CD4-positive, CD25-positive, alpha-beta regulatory T cell (primary cell): ENCODE results near the gene CTNNA1. TPM values are rescaled to one million over a fixed set of nuclear protein-coding genes. Genes with fewer than 3 reads are reported as not detected.
"Not testable (repeated sequence)": the region's sequence is repeated elsewhere in the genome, so short reads cannot be mapped to it uniquely, and the experiment has no call there.

ENCODE experiments used
- ATAC-seq, 2 donors: fragments of 150-1000 bp; cut with Tn5 transposase; one replicate each; pipeline ENCODE4 v1.10.0; 2021; ENCODE audit warnings: low read depth in 2 of 2, moderate number of reproducible peaks in 2 of 2, moderate library complexity in 1 of 2
- DNase-seq, 3 donors: peaks; one replicate each; pipeline versions ENCODE4 v3.0.0 to v3.0.0-alpha.2; 2012 to 2022; ENCODE audit warnings: mixed read lengths in 1 of 3
- H3K27ac ChIP-seq: one replicate; pipeline ENCODE4 v1.7.0; 2013; ENCODE audit warnings: mild to moderate bottlenecking, low read length; ENCODE audit not compliant: insufficient read depth, poor library complexity, severe bottlenecking
- H3K27me3 ChIP-seq: one replicate; pipeline ENCODE4 v1.7.0; 2013; ENCODE audit warnings: low read length; ENCODE audit not compliant: control insufficient read depth, insufficient read depth
- H3K36me3 ChIP-seq: one replicate; pipeline ENCODE4 v1.7.0; 2013; ENCODE audit warnings: mild to moderate bottlenecking, low read length, moderate library complexity; ENCODE audit not compliant: control insufficient read depth, insufficient read depth
- H3K4me1 ChIP-seq: 2 replicates; pipeline ENCODE4 v1.7.0; 2013; ENCODE audit warnings: mild to moderate bottlenecking, low read length; ENCODE audit not compliant: insufficient read depth, control insufficient read depth, poor library complexity, severe bottlenecking
- H3K4me3 ChIP-seq: one replicate; pipeline ENCODE4 v1.7.0; 2013; ENCODE audit warnings: low read depth, mild to moderate bottlenecking, low read length, moderate library complexity
- H3K9me3 ChIP-seq, 2 experiments: 1 replicate in 1 of 2; 2 replicates in 1 of 2; pipeline ENCODE4 v1.7.0; 2013; ENCODE audit warnings: low read length in 2 of 2, mild to moderate bottlenecking in 1 of 2, moderate library complexity in 1 of 2; ENCODE audit not compliant: control insufficient read depth in 2 of 2
- H3K27ac Mint-ChIP-seq, 3 donors: one replicate each; pipeline ENCODE4 v1.8.0; 2020 to 2022; ENCODE audit warnings: mild to moderate bottlenecking in 3 of 3, mixed read lengths in 3 of 3, moderate library complexity in 2 of 3
- H3K27me3 Mint-ChIP-seq: one replicate; pipeline ENCODE4 v1.8.0; 2022; ENCODE audit warnings: mild to moderate bottlenecking, mixed read lengths
- H3K36me3 Mint-ChIP-seq: one replicate; pipeline ENCODE4 v1.8.0; 2020; ENCODE audit warnings: mixed read lengths
- H3K4me1 Mint-ChIP-seq, 4 donors: one replicate each; pipeline ENCODE4 v1.8.0; 2020 to 2022; ENCODE audit warnings: mixed read lengths in 4 of 4, mild to moderate bottlenecking in 1 of 4
- H3K4me3 Mint-ChIP-seq, 4 donors: one replicate each; pipeline ENCODE4 v1.8.0; 2020 to 2022; ENCODE audit warnings: mild to moderate bottlenecking in 4 of 4, mixed read lengths in 4 of 4, moderate library complexity in 3 of 4
- H3K9me3 Mint-ChIP-seq, 7 donors: one replicate each; pipeline ENCODE4 v1.8.0; 2020 to 2022; ENCODE audit warnings: mixed read lengths in 7 of 7, mild to moderate bottlenecking in 3 of 7, moderate library complexity in 2 of 7
- polyA plus RNA-seq, 4 donors: library from polyadenylated mRNA; unstranded; fragments of 300-500 nt; fragmentation: Illumina TruSeq; gene quantifications; one replicate each; pipeline ENCODE4 v1.2.3, GENCODE V29; 2021
- total RNA-seq: library from RNA; stranded (reverse); gene quantifications from one replicate; pipeline ENCODE4 v1.2.3, GENCODE V29; 2022

Gene CTNNA1
- total and polyA plus RNA-seq, 5 donors from 2014 or later = 8.9 to 48.6 (median 13.5) TPM

- H3K27me3 Mint-ChIP-seq, H3K36me3 Mint-ChIP-seq, H3K4me1 ChIP-seq, H3K9me3 ChIP-seq, H3K27me3 ChIP-seq, H3K36me3 ChIP-seq, H3K4me3 ChIP-seq, ATAC-seq, H3K27ac ChIP-seq, DNase-seq: not testable (repeated sequence)
- Mint-ChIP-seq H3K4me1 (peaks cover 0 to 38% (median 19%) of the 10 kb centered on the region in 4 donors), H3K9me3 (peaks cover 0 to 15% (median 0%) of the 10 kb centered on the region in 7 donors), H3K4me3 (peak overlapping the region in 1 of 4 donors; percentile 0), H3K27ac (peak overlapping the region in 1 of 3 donors; percentile 47)
These were observed 7.9 kb downstream of the CTNNA1 start for GRCh38 chr5:138761115-138761514.

GRCh38 chr5:138761670-138762069, 8.4 kb downstream of the CTNNA1 start:
- H3K36me3 Mint-ChIP-seq, H3K4me1 ChIP-seq, H3K4me3 Mint-ChIP-seq, DNase-seq, H3K9me3 ChIP-seq, H3K27me3 Mint-ChIP-seq, H3K27ac ChIP-seq, H3K27me3 ChIP-seq, ATAC-seq, H3K36me3 ChIP-seq, H3K4me3 ChIP-seq: not testable (repeated sequence)
- Mint-ChIP-seq H3K27ac (peak overlapping the region in 1 of 3 donors; percentile 47), H3K9me3 (peaks cover 0 to 11% (median 0%) of the 10 kb centered on the region in 7 donors), H3K4me1 (peaks cover 0 to 39% (median 16%) of the 10 kb centered on the region in 4 donors)

- Histone ChIP-seq H3K4me1 (peaks cover 7% of the 10 kb centered on the region), H3K27me3 (no peaks in the 10 kb centered on the region), H3K9me3 (no peaks in the 10 kb centered on the region), H3K4me3 (no peak overlapping the region), H3K27ac (no peak overlapping the region), H3K36me3 (no peaks in the 10 kb centered on the region)
- Mint-ChIP-seq H3K9me3 (peaks cover 0 to 8% (median 0%) of the 10 kb centered on the region in 7 donors), H3K36me3 (peaks cover 4% of the 10 kb centered on the region), H3K27ac (no peak overlapping the region), H3K27me3 (no peaks in the 10 kb centered on the region), H3K4me1 (peaks cover 0 to 37% (median 15%) of the 10 kb centered on the region in 4 donors), H3K4me3 (no peak overlapping the region)
- DNase-seq (no peak), ATAC-seq (no peak)
These were observed 8.9 kb downstream of the CTNNA1 start for GRCh38 chr5:138762110-138762509.

GRCh38 chr5:138763037-138763778, 10.0 kb downstream of the CTNNA1 start:
- peaks cover 0 to 30% (median 12%) of the 10 kb centered on the region in 4 donors for H3K4me1 Mint-ChIP-seq
- no peak for ATAC-seq
- H3K27ac Mint-ChIP-seq = no peak overlapping the region
- Histone ChIP-seq H3K4me1 (peaks cover 7% of the 10 kb centered on the region), H3K36me3 (no peaks in the 10 kb centered on the region), H3K4me3 (no peak overlapping the region), H3K9me3 (no peaks in the 10 kb centered on the region), H3K27me3 (no peaks in the 10 kb centered on the region), H3K27ac (no peak overlapping the region)
- peaks cover 0 to 3% (median 0%) of the 10 kb centered on the region in 7 donors for H3K9me3 Mint-ChIP-seq
- H3K4me3 Mint-ChIP-seq = no peak overlapping the region
- H3K36me3 Mint-ChIP-seq = no peaks in the 10 kb centered on the region
- H3K27me3 Mint-ChIP-seq = no peaks in the 10 kb centered on the region
- no peak for DNase-seq

- Mint-ChIP-seq H3K4me3 (no peak overlapping the region), H3K36me3 (peaks cover 7% of the 10 kb centered on the region), H3K4me1 (peaks cover 0 to 10% (median 2%) of the 10 kb centered on the region in 4 donors), H3K27ac (peak overlapping the region in 1 of 3 donors; percentile 44), H3K27me3 (no peaks in the 10 kb centered on the region), H3K9me3 (no peaks in the 10 kb centered on the region)
- Histone ChIP-seq H3K27ac (no peak overlapping the region), H3K4me1 (no peaks in the 10 kb centered on the region), H3K4me3 (no peak overlapping the region), H3K36me3 (no peaks in the 10 kb centered on the region), H3K9me3 (no peaks in the 10 kb centered on the region), H3K27me3 (no peaks in the 10 kb centered on the region)
- DNase-seq (no peak), ATAC-seq (no peak)
These were observed 17.1 kb downstream of the CTNNA1 start for GRCh38 chr5:138770291-138770690.

DNA sequence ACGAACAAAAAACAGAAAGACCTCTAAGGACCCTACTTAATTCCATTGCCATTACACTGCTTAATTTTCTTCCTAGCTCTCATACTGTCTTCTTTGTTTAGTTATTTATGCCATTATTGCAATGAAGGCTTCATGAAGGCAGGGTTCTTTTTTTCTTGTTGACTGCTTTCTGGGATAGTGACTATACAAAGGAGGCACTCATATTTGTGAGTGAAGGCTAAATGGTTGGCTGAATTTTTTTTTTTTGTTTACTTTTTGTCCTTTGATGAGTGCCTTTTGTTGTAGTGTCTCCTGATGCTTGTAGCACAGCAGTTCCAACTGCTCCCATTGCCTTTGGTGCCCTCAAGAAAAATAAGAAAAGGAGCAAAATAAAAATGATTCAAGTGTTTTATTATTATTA, 17.8 kb downstream of the CTNNA1 start:
- Mint-ChIP-seq H3K4me1 (peaks cover 0 to 8% (median 2%) of the 10 kb centered on the region in 4 donors), H3K4me3 (no peak overlapping the region), H3K27me3 (no peaks in the 10 kb centered on the region), H3K36me3 (peaks cover 7% of the 10 kb centered on the region), H3K27ac (no peak overlapping the region), H3K9me3 (no peaks in the 10 kb centered on the region)
- DNase-seq = no peak
- no peaks in the 10 kb centered on the region for H3K4me1 ChIP-seq
- no peaks in the 10 kb centered on the region for H3K36me3 ChIP-seq
- H3K9me3 ChIP-seq = no peaks in the 10 kb centered on the region
- no peaks in the 10 kb centered on the region for H3K27me3 ChIP-seq
- no peak overlapping the region for H3K27ac ChIP-seq
- ATAC-seq = no peak
- no peak overlapping the region for H3K4me3 ChIP-seq

- DNase-seq = no peak
- Mint-ChIP-seq H3K27me3 (no peaks in the 10 kb centered on the region), H3K4me1 (peaks cover 0 to 3% (median 0%) of the 10 kb centered on the region in 4 donors), H3K27ac (no peak overlapping the region), H3K9me3 (no peaks in the 10 kb centered on the region), H3K36me3 (peaks cover 7% of the 10 kb centered on the region), H3K4me3 (no peak overlapping the region)
- no peaks in the 10 kb centered on the region for H3K27me3 ChIP-seq
- H3K4me1 ChIP-seq = no peaks in the 10 kb centered on the region
- H3K36me3 ChIP-seq = no peaks in the 10 kb centered on the region
- H3K4me3 ChIP-seq = no peak overlapping the region
- no peak overlapping the region for H3K27ac ChIP-seq
- no peaks in the 10 kb centered on the region for H3K9me3 ChIP-seq
- ATAC-seq = no peak
These were observed 19.9 kb downstream of the CTNNA1 start for GRCh38 chr5:138772986-138773594.

DNA sequence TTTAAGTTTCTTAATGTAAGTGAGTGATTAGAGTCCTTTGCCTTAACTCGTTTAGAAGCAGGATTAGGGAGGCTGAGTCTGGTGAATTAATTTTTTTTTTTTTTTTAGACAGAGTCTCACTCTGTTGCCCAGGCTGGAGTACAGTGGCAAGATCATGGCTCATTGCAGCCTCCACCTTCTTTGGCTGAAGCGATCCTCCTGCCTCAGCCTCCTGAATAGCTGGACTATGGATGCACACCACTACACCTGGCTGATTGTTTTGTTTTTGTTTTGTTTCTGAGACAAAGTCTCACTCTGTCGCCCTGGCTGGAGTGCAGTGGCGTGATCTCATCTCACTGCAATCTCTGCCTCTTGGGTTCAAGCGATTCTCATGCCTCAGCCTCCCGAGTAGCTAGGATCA, 20.4 kb downstream of the CTNNA1 start:
- not testable (repeated sequence) for H3K27me3 ChIP-seq, DNase-seq, H3K9me3 ChIP-seq, H3K4me1 ChIP-seq, H3K27ac ChIP-seq, H3K4me1 Mint-ChIP-seq, H3K9me3 Mint-ChIP-seq, H3K36me3 ChIP-seq, H3K27ac Mint-ChIP-seq, ATAC-seq, H3K4me3 ChIP-seq, H3K4me3 Mint-ChIP-seq, H3K27me3 Mint-ChIP-seq
- peaks cover 12% of the 10 kb centered on the region for H3K36me3 Mint-ChIP-seq
